ENCODE results near the gene BRI3.

GRCh38 chr7:98278936-98279335, 2.5 kb upstream of the BRI3 start:
- TF ChIP-seq POLR2A (IDR thresholded peaks at IDR 0.05) (no peak), CTCF (IDR thresholded peaks at IDR 0.05) (no peak)
